Progenitor cell of endocrine pancreas (in vitro differentiated cells): ENCODE measurements around the gene NOL4L. TPM values are rescaled to one million over a fixed set of nuclear protein-coding genes. Genes with fewer than 3 reads are reported as not detected.

Experiments
- DNase-seq: peaks from one replicate; pipeline ENCODE4 v3.0.0; 2021; ENCODE audit warnings: low spot score; ENCODE audit not compliant: unreplicated experiment
- H3K27ac Mint-ChIP-seq: 2 replicates; pipeline ENCODE4 v1.8.0; 2021; ENCODE audit warnings: mild to moderate bottlenecking, moderate library complexity, mixed read lengths
- H3K27me3 Mint-ChIP-seq: 2 replicates; pipeline ENCODE4 v1.8.0; 2021; ENCODE audit warnings: mixed read lengths
- H3K36me3 Mint-ChIP-seq: 2 replicates; pipeline ENCODE4 v1.8.0; 2022; ENCODE audit warnings: mixed read lengths; ENCODE audit not compliant: insufficient read depth
- H3K4me1 Mint-ChIP-seq: 2 replicates; pipeline ENCODE4 v1.8.0; 2021; ENCODE audit warnings: low read depth, mixed read lengths
- H3K4me3 Mint-ChIP-seq: 2 replicates; pipeline ENCODE4 v1.8.0; 2021; ENCODE audit warnings: low read depth, mild to moderate bottlenecking, moderate library complexity, mixed read lengths
- H3K9me3 Mint-ChIP-seq: 2 replicates; pipeline ENCODE4 v1.8.0; 2021; ENCODE audit warnings: low read depth, mixed read lengths
- total RNA-seq: library from RNA; stranded (reverse); gene quantifications from 2 replicates; pipeline ENCODE4 v1.2.1, GENCODE V29; 2021
- TF ChIP-seq, protein P1 (sequence below): fragments of 200-600 bp; sonication (generic); IDR thresholded peaks from one replicate; pipeline ENCODE4 v1.5.0; 2021; ENCODE audit warnings: antibody characterized with exemption, mild to moderate bottlenecking; ENCODE audit not compliant: unreplicated experiment

The NOL4L gene
- total RNA-seq, 1 donor from 2014 or later: 90.4 TPM

DNA sequence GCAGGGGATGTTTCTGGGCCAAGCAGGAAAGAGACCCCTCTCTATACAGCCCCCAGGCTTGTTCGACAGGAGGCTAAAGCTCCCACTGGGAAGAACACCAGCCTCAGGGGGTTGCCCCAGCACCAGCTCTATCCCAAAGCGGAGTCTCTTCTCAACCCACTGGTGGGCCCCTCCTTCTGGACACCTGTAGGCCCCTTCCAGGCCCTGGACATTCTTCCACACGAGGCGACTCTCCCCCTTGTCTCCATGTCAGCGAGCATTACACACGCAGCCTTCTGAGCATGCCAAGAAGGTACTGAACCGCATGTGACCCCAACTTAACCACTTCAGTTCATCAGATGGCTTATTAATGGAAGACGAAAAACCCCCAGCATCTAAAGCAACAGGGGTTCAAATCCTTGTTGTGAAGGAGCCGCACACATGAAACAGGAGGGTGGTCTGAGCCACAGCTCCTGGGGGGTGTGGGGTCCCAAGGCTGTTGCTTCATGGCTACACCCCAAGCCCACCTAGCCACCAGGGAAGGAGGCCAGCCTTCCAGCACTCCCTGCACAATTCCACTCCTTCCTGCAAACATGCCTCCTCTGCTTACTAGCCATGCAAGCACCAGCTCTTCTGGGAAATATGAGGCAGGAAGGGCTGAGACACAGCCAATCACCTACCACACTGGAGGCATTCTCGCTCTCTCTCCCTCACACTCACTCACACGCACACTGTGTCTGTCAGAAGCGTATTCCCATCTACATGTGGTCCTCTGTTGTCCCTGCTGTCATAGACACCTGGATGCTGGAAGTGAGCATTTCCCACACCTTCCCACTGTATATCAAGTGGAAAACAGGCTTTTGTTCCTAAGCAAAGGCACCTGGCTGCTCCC is 104.5 kb downstream of the NOL4L start:
- H3K27me3 Mint-ChIP-seq: no peaks in the 10 kb centered on the region
- peak overlapping the region; percentile 87 for H3K27ac Mint-ChIP-seq
- no peaks in the 10 kb centered on the region for H3K9me3 Mint-ChIP-seq
- peaks cover 1% of the 10 kb centered on the region for H3K36me3 Mint-ChIP-seq
- no peak for DNase-seq
- TF ChIP-seq, protein P1, sequence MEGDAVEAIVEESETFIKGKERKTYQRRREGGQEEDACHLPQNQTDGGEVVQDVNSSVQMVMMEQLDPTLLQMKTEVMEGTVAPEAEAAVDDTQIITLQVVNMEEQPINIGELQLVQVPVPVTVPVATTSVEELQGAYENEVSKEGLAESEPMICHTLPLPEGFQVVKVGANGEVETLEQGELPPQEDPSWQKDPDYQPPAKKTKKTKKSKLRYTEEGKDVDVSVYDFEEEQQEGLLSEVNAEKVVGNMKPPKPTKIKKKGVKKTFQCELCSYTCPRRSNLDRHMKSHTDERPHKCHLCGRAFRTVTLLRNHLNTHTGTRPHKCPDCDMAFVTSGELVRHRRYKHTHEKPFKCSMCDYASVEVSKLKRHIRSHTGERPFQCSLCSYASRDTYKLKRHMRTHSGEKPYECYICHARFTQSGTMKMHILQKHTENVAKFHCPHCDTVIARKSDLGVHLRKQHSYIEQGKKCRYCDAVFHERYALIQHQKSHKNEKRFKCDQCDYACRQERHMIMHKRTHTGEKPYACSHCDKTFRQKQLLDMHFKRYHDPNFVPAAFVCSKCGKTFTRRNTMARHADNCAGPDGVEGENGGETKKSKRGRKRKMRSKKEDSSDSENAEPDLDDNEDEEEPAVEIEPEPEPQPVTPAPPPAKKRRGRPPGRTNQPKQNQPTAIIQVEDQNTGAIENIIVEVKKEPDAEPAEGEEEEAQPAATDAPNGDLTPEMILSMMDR: no peak
- H3K4me1 Mint-ChIP-seq: peaks cover 68% of the 10 kb centered on the region
- H3K4me3 Mint-ChIP-seq: peak overlapping the region; percentile 93

DNA sequence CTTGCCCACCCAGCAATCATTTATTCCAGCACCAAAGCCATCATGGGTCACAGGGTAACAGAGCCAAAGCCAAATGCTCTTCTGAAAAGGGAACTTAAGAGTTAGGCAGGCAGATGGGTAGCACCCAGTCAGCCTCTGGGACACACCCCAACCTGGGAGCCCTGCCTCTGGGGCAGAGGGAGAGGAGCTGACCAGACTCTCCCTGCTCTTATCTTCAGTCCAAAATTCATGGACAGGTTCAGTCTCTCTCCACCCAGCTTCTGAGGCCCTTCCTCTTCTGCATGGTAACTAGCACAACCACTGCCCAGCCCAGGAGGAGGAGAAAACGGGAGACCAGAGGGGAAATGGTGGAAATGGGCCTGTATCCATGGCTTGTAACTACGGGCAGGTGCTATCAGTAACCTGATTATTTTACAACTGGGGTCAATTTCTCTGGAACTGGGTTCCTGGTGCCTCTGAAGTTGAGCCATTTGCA is 105.4 kb downstream of the NOL4L start:
- H3K4me3 Mint-ChIP-seq: peak overlapping the region; percentile 50
- DNase-seq: no peak
- no peaks in the 10 kb centered on the region for H3K27me3 Mint-ChIP-seq
- TF ChIP-seq, protein P1: no peak
- peaks cover 1% of the 10 kb centered on the region for H3K36me3 Mint-ChIP-seq
- peak overlapping the region; percentile 84 for H3K27ac Mint-ChIP-seq
- no peaks in the 10 kb centered on the region for H3K9me3 Mint-ChIP-seq
- peaks cover 68% of the 10 kb centered on the region for H3K4me1 Mint-ChIP-seq

DNA sequence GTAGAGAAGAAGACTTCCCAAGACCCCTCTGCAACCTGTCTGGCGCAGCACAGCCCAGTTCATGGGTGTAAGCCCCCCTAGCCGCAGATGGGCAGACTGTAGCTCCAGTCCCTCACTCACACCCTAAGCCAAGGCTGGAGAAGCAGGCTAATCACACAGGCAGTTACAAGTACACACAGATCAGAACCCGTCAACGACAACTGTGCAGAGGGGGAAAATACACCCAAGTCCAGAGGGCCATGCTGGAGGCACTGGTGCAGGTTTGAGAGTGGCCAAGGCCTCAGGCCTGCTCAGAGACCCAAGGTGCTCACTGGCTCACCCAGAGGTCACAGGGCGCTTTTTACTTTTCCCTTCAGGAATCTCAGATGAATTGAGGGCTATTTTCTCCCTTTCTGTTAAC is 106.1 kb downstream of the NOL4L start:
- H3K4me1 Mint-ChIP-seq: peaks cover 74% of the 10 kb centered on the region
- H3K27me3 Mint-ChIP-seq: no peaks in the 10 kb centered on the region
- no peaks in the 10 kb centered on the region for H3K9me3 Mint-ChIP-seq
- peaks cover 1% of the 10 kb centered on the region for H3K36me3 Mint-ChIP-seq
- DNase-seq: no peak
- H3K4me3 Mint-ChIP-seq: no peak overlapping the region
- peak overlapping the region; percentile 84 for H3K27ac Mint-ChIP-seq
- TF ChIP-seq, protein P1: no peak

DNA sequence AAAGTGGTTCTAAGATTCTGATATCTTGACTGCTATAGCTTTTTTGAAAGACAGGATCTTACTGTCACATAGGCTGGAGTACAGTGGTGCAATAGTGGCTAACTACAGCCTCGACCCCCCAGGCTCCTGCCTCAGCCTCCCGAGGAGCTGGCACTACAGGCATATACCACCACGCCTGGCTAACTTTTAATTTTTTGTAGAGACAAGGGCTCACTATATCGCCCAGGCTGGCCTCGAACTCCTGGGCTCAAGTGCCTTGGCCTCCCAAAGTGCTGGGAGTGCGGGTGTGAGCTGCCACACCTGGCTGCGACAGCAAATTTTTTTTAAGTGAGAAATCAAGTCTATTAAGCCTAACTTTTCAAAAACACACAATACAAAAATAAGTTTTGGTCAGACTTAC is 106.6 kb downstream of the NOL4L start:
- Mint-ChIP-seq H3K27me3 (no peaks in the 10 kb centered on the region), H3K36me3 (peaks cover 1% of the 10 kb centered on the region), H3K9me3 (no peaks in the 10 kb centered on the region), H3K4me3 (no peak overlapping the region), H3K27ac (no peak overlapping the region), H3K4me1 (peaks cover 76% of the 10 kb centered on the region)
- no peak for DNase-seq
- TF ChIP-seq, protein P1: no peak

DNA sequence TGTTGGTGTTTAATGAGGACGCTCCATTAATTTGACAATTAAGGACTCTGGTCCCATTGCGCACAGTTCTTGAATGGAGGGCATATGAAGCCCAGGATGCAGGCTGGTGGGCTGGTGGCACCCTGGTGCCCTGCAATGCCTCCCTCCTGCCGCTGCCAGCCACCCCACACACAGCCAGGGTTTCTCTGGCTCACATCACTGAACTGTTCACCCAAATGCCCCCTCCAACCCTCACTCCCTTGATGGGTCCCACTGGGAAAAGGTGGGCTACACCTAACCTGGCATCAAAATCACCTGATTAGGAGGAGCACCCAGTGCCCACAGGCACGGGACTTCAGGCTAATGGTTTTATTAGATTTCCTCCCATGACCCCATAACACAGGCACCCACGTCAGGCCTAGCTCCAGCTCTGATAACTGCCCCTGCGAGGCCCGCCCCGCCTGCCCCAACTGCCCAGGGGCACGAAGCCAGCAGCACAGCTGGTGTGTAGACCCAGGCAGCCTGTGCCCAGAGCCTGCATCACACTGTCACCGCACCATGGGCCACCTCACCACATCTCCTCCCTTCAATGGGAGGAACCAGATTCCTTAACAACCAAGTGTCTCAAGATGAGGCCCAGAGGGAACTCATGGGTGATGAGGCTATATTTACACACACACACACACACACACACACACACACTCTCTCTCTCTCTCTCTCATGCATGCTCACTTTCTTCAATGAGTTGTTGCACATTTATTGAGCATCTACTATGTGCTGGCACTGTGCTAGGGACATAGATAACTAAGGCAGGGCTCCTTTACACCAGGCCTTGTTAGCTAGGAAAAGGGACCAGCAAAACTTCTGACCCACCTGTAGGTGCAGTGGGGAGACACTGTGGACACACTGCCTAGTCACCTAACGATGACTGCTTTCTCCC is 107.3 kb downstream of the NOL4L start:
- DNase-seq: peak; percentile 6
- Mint-ChIP-seq H3K4me1 (peaks cover 82% of the 10 kb centered on the region), H3K36me3 (peaks cover 4% of the 10 kb centered on the region), H3K27me3 (no peaks in the 10 kb centered on the region), H3K9me3 (no peaks in the 10 kb centered on the region), H3K27ac (peak overlapping the region; percentile 71), H3K4me3 (no peak overlapping the region)
- TF ChIP-seq, protein P1: no peak
